Ovary (tissue), 3 donors: ENCODE data around the gene GCG.

ENCODE experiments used
- CTCF ChIP-seq, 3 donors: fragments of 450-650 bp in 2 of 3; fragments of 200-600 bp in 1 of 3; IDR thresholded peaks; one replicate each; pipeline versions ENCODE4 v1.5.1 to v1.8.0; 2016 to 2022; ENCODE audit warnings: antibody characterized with exemption in 3 of 3, mild to moderate bottlenecking in 1 of 3
- POLR2A ChIP-seq: fragments of 450-650 bp; IDR thresholded peaks from one replicate; pipeline ENCODE4 v1.6.1; 2017; ENCODE audit warnings: antibody characterized with exemption, mild to moderate bottlenecking, moderate library complexity
- donor health status: DM: no; HTN: no; CAD: no.

- TF ChIP-seq CTCF (IDR thresholded peaks at IDR 0.05) (no peak), POLR2A (no peak)
These were observed 37.0 kb downstream of the GCG start for GRCh38 chr2:162115076-162115475.
